Adrenal gland (tissue), 5 donors: Measurements from ENCODE around the gene AIM2.

Experiments
- CTCF ChIP-seq, 6 experiments: fragments of 450-650 bp in 4 of 6; fragments of 200-600 bp in 2 of 6; sonication (generic) in 1 of 6; IDR thresholded peaks; 1 replicate in 5 of 6; 2 replicates in 1 of 6; pipeline versions ENCODE4 v1.5.1 to v1.8.0; 2016 to 2021; ENCODE audit warnings: antibody characterized with exemption in 6 of 6, mild to moderate bottlenecking in 2 of 6, moderate library complexity in 1 of 6
- POLR2A ChIP-seq, 2 donors: fragments of 450-650 bp; IDR thresholded peaks; one replicate each; pipeline ENCODE4 v1.6.1; 2017; ENCODE audit warnings: antibody characterized with exemption in 2 of 2, mild to moderate bottlenecking in 2 of 2, moderate library complexity in 1 of 2
- donor health status: DM: no; HTN: no; CAD: no.

- no peak for TF ChIP-seq CTCF (IDR thresholded peaks at IDR 0.05)
- TF ChIP-seq POLR2A (IDR thresholded peaks at IDR 0.05): no peak
Measured at GRCh38 chr1:159058751-159059150, 17.8 kb downstream of the AIM2 start.
